Measurements from ENCODE around the gene ZC3HAV1.

DNA sequence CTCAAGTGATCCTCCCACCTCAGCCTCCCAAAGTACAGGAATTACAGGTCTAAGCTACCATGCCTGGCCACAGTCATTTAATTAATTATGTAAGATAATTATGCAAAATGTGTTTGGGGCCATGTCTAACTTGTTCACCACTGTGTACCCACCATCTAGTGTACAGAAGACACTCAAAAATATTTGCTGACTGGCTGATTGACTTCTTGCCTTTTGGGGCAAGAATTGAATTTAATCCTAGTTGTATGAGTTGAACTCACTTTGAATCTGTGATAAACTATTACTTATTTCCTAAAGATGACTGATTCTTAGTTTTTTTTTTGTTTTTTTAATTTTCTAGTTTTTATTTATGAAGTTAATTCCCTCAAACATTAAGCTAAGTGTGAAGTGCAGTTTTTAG lies 57.9 kb downstream of the ZC3HAV1 start:
- TF ChIP-seq CTCF (IDR thresholded peaks at IDR 0.05; ENCODE audit: insufficient read depth, low read length) (no peak), POLR2AphosphoS5 (IDR thresholded peaks at IDR 0.05; ENCODE audit: low read depth) (no peak), GABPA (IDR thresholded peaks at IDR 0.05; ENCODE audit: low read depth) (no peak)
- TF ChIP-seq, protein P1, sequence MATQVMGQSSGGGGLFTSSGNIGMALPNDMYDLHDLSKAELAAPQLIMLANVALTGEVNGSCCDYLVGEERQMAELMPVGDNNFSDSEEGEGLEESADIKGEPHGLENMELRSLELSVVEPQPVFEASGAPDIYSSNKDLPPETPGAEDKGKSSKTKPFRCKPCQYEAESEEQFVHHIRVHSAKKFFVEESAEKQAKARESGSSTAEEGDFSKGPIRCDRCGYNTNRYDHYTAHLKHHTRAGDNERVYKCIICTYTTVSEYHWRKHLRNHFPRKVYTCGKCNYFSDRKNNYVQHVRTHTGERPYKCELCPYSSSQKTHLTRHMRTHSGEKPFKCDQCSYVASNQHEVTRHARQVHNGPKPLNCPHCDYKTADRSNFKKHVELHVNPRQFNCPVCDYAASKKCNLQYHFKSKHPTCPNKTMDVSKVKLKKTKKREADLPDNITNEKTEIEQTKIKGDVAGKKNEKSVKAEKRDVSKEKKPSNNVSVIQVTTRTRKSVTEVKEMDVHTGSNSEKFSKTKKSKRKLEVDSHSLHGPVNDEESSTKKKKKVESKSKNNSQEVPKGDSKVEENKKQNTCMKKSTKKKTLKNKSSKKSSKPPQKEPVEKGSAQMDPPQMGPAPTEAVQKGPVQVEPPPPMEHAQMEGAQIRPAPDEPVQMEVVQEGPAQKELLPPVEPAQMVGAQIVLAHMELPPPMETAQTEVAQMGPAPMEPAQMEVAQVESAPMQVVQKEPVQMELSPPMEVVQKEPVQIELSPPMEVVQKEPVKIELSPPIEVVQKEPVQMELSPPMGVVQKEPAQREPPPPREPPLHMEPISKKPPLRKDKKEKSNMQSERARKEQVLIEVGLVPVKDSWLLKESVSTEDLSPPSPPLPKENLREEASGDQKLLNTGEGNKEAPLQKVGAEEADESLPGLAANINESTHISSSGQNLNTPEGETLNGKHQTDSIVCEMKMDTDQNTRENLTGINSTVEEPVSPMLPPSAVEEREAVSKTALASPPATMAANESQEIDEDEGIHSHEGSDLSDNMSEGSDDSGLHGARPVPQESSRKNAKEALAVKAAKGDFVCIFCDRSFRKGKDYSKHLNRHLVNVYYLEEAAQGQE (IDR thresholded peaks at IDR 0.05; ENCODE audit: insufficient replicate concordance, low read depth): no peak

Data from HL-60 (cell line).